ENCODE results near the gene TMEM163.

GRCh38 chr2:134558208-134558830, 160.5 kb downstream of the TMEM163 start:
- TF ChIP-seq EP300 (IDR thresholded peaks at IDR 0.05), result no peak
- no peak for TF ChIP-seq CTCF (IDR thresholded peaks at IDR 0.05)
- TF ChIP-seq POLR2A (IDR thresholded peaks at IDR 0.05), result no peak

All from stomach (tissue), 4 donors.